ENCODE measurements around the gene GALT.

Gene GALT

DNA sequence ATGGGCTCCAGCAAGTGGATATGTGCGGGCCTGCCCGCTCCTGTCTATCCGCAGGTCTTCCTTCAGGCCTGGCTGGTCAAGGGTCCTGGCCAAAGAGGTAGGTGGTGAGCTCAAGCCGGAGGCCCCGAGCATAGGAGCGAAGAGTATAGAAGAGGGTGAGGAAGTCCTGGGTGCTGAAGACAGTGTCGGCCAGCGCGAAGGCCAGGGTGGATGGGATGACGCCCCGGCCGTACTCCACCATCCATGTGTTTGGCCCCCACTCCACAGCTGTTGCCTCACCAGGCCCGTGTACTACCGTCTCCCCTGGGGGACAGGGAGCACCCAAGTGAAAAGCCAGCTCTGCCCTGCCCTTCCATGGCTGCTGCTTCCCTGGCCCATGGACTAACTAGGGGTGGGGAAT lies 10.9 kb upstream of the GALT start:
- ATAC-seq (ENCODE audit: insufficient read depth, low read depth) (no peak), DNase-seq (no peak)
- Histone ChIP-seq H3K79me2 (ENCODE audit: insufficient read depth, low read length) (peaks cover 25% of the 10 kb centered on the region), H3K4me1 (ENCODE audit: insufficient read depth, low read length) (peaks cover 33% of the 10 kb centered on the region), H3K27me3 (ENCODE audit: insufficient read depth, low read length, poor library complexity) (no peaks in the 10 kb centered on the region), H3K4me3 (ENCODE audit: low read depth in 1 of 2, low read length in 2 of 2) (peak overlapping the region in 1 of 2 experiments; percentile 69; a peak in 2 of 4 replicates), H3K36me3 (ENCODE audit: insufficient read depth, low read length) (peaks cover 15% of the 10 kb centered on the region), H3K4me2 (ENCODE audit: insufficient read depth, low read length) (peak overlapping the region; percentile 87), H3K9ac (ENCODE audit: low read depth, low read length) (peak overlapping the region; percentile 28), H4K20me1 (ENCODE audit: insufficient read depth, low read length) (peaks cover 16% of the 10 kb centered on the region), H3K27ac (ENCODE audit: low read length) (no peak overlapping the region), H2AFZ (ENCODE audit: low read depth, low read length) (no peak overlapping the region), H3K9me3 (ENCODE audit: insufficient read depth, low read length, severe bottlenecking) (no peaks in the 10 kb centered on the region)
- TF ChIP-seq, protein P1, sequence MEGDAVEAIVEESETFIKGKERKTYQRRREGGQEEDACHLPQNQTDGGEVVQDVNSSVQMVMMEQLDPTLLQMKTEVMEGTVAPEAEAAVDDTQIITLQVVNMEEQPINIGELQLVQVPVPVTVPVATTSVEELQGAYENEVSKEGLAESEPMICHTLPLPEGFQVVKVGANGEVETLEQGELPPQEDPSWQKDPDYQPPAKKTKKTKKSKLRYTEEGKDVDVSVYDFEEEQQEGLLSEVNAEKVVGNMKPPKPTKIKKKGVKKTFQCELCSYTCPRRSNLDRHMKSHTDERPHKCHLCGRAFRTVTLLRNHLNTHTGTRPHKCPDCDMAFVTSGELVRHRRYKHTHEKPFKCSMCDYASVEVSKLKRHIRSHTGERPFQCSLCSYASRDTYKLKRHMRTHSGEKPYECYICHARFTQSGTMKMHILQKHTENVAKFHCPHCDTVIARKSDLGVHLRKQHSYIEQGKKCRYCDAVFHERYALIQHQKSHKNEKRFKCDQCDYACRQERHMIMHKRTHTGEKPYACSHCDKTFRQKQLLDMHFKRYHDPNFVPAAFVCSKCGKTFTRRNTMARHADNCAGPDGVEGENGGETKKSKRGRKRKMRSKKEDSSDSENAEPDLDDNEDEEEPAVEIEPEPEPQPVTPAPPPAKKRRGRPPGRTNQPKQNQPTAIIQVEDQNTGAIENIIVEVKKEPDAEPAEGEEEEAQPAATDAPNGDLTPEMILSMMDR (IDR thresholded peaks at IDR 0.05; ENCODE audit: borderline replicate concordance, extremely low read depth, low read length, poor library complexity, severe bottlenecking): no peak
- TF ChIP-seq EZH2 (IDR thresholded peaks at IDR 0.05; ENCODE audit: borderline replicate concordance, low read depth, low read length, severe bottlenecking): no peak

GRCh38 chr9:34636791-34637355 lies 9.6 kb upstream of the GALT start:
- Histone ChIP-seq H3K27me3 (ENCODE audit: insufficient read depth, low read length, poor library complexity) (no peaks in the 10 kb centered on the region), H4K20me1 (ENCODE audit: insufficient read depth, low read length) (peaks cover 16% of the 10 kb centered on the region), H3K79me2 (ENCODE audit: insufficient read depth, low read length) (peaks cover 25% of the 10 kb centered on the region), H3K27ac (ENCODE audit: low read length) (peak overlapping the region; percentile 76), H3K36me3 (ENCODE audit: insufficient read depth, low read length) (peaks cover 15% of the 10 kb centered on the region), H3K4me2 (ENCODE audit: insufficient read depth, low read length) (peak overlapping the region; percentile 87), H2AFZ (ENCODE audit: low read depth, low read length) (peak overlapping the region; percentile 87), H3K9ac (ENCODE audit: low read depth, low read length) (peak overlapping the region; percentile 88), H3K9me3 (ENCODE audit: insufficient read depth, low read length, severe bottlenecking) (no peaks in the 10 kb centered on the region), H3K4me3 (ENCODE audit: low read depth in 1 of 2, low read length in 2 of 2) (peak overlapping the region; percentile 50 to 69; a peak in 3 of 4 replicates), H3K4me1 (ENCODE audit: insufficient read depth, low read length) (peaks cover 33% of the 10 kb centered on the region)
- peak; percentile 31 for DNase-seq
- peak; percentile 11; the same call in 2 of the 3 replicates for ATAC-seq (ENCODE audit: insufficient read depth, low read depth)
- TF ChIP-seq EZH2 (IDR thresholded peaks at IDR 0.05; ENCODE audit: borderline replicate concordance, low read depth, low read length, severe bottlenecking): no peak
- TF ChIP-seq, protein P1 (IDR thresholded peaks at IDR 0.05; ENCODE audit: borderline replicate concordance, extremely low read depth, low read length, poor library complexity, severe bottlenecking): no peak

DNA sequence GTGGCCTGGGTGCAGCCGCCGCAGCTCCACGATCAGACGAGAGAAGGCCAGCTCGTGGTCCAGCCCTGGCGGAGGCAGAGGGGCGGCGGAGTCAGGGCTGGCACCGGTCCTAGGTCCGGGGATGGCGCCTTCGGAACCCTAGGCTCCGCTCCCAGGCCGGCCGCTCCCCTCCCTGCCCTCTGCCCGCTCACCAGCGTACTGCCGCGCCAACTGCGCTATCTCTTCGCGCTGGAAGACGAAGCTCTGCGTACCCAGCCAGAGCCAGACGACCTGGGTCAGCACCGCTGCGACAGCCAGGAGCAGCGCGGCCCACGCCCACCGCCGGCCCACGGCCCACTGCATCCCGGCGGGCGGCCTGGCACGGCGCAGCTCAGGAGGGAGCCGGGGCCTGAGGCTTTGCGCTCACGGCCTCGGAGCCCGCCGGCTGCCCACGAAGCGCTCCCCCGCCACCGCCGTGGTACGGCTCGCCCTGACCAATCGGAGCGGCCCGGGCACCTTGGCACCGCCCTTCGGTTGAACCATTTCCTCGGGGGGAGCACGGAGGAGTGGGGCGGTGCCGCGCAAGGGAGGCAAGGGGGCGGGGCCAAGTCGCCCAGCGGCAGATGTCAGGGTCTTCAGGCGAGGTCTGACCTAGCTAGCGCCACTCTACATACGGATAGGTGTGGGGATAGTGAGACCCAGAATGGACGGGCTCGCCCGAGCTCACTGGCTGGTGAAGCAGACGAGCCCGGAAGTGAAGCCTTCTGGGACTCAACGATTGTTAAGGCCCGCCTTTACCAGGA lies 8.9 kb upstream of the GALT start, which contains the start of gene SIGMAR1:
Gene SIGMAR1 (minus strand): TSS at position 432 of the 782 bp plus-strand sequence. CDS start 90 bp downstream, at position 342.
- H3K27ac ChIP-seq (ENCODE audit: low read length): peak within 1 kb of the TSS; percentile 76
- TF ChIP-seq, protein P1 (IDR thresholded peaks at IDR 0.05; ENCODE audit: borderline replicate concordance, extremely low read depth, low read length, poor library complexity, severe bottlenecking): no peak
- TF ChIP-seq EZH2 (IDR thresholded peaks at IDR 0.05; ENCODE audit: borderline replicate concordance, low read depth, low read length, severe bottlenecking): no peak
- peaks cover 33% of the 10 kb centered on the region for H3K4me1 ChIP-seq (ENCODE audit: insufficient read depth, low read length)
- H3K4me3 ChIP-seq (ENCODE audit: low read depth in 1 of 2, low read length in 2 of 2): peak within 1 kb of the TSS; percentile 50 to 69; a peak in 3 of 4 replicates
- H3K9me3 ChIP-seq (ENCODE audit: insufficient read depth, low read length, severe bottlenecking): no peaks in the 10 kb centered on the region
- no peaks in the 10 kb centered on the region for H3K27me3 ChIP-seq (ENCODE audit: insufficient read depth, low read length, poor library complexity)
- peaks cover 16% of the 10 kb centered on the region for H4K20me1 ChIP-seq (ENCODE audit: insufficient read depth, low read length)
- DNase-seq (peak; percentile 92), ATAC-seq (ENCODE audit: insufficient read depth, low read depth) (peak; percentile 87)
- H3K79me2 ChIP-seq (ENCODE audit: insufficient read depth, low read length): peaks cover 25% of the 10 kb centered on the region
- H2AFZ ChIP-seq (ENCODE audit: low read depth, low read length): peak within 1 kb of the TSS; percentile 87
- peak within 1 kb of the TSS; percentile 88 for H3K9ac ChIP-seq (ENCODE audit: low read depth, low read length)
- peak within 1 kb of the TSS; percentile 87 for H3K4me2 ChIP-seq (ENCODE audit: insufficient read depth, low read length)
- H3K36me3 ChIP-seq (ENCODE audit: insufficient read depth, low read length): peaks cover 15% of the 10 kb centered on the region

Measured in DND-41 (cell line).